GM12873 (cell line): ENCODE measurements around the gene BRD9.

Experiments used
- CTCF ChIP-seq: IDR thresholded peaks from 2 replicates; pipeline ENCODE4 v1.5.1; 2012; ENCODE audit warnings: low read depth, mild to moderate bottlenecking, moderate library complexity, low read length, control low read depth; ENCODE audit not compliant: insufficient read depth; ENCODE audit errors: missing control alignments

BRD9 gene

GRCh38 chr5:909994-910768 is 17.6 kb upstream of the BRD9 start:
- no peak for TF ChIP-seq CTCF

- no peak for TF ChIP-seq CTCF
Measured at GRCh38 chr5:909086-909485, 16.5 kb upstream of the BRD9 start.

- TF ChIP-seq CTCF = no peak
Measured at GRCh38 chr5:908172-908571, 15.6 kb upstream of the BRD9 start.

GRCh38 chr5:907366-907910 is 14.8 kb upstream of the BRD9 start:
- no peak for TF ChIP-seq CTCF

GRCh38 chr5:905139-905642 is 12.6 kb upstream of the BRD9 start:
- no peak for TF ChIP-seq CTCF

GRCh38 chr5:903756-904096 is 11.1 kb upstream of the BRD9 start:
- no peak for TF ChIP-seq CTCF

- TF ChIP-seq CTCF = no peak
Measured at GRCh38 chr5:902129-902916, 9.7 kb upstream of the BRD9 start.
